Thymus (tissue), 11 donors: ENCODE measurements around the gene LARP6. TPM values are rescaled to one million over a fixed set of nuclear protein-coding genes. Genes with fewer than 3 reads are reported as not detected.
"Not testable (repeated sequence)": the region's sequence is repeated elsewhere in the genome, so short reads cannot be mapped to it uniquely, and the experiment has no call there.

Experiments
- DNase-seq, 9 donors: peaks; one replicate each; pipeline ENCODE4 v3.0.0-alpha.2; 2013; ENCODE audit warnings: low spot score in 9 of 9, low read depth in 6 of 9, missing footprints in 1 of 9
- H3K27ac ChIP-seq, 2 donors: one replicate each; pipeline ENCODE4 v1.5.1; 2013; ENCODE audit warnings: control low read depth in 1 of 2, low read depth in 1 of 2, low read length in 1 of 2, mild to moderate bottlenecking in 1 of 2, moderate library complexity in 1 of 2
- H3K27me3 ChIP-seq, 2 donors: one replicate each; pipeline ENCODE4 v1.5.1; 2013; ENCODE audit warnings: low read length in 1 of 2; ENCODE audit not compliant: control insufficient read depth in 2 of 2, insufficient read depth in 1 of 2
- H3K36me3 ChIP-seq, 2 donors: one replicate each; pipeline ENCODE4 v1.5.1; 2013; ENCODE audit warnings: low read length in 1 of 2, mild to moderate bottlenecking in 1 of 2, moderate library complexity in 1 of 2; ENCODE audit not compliant: control insufficient read depth in 2 of 2, insufficient read depth in 2 of 2
- H3K4me1 ChIP-seq, 2 donors: one replicate each; pipeline ENCODE4 v1.5.1; 2013; ENCODE audit warnings: low read length in 2 of 2; ENCODE audit not compliant: control insufficient read depth in 2 of 2, insufficient read depth in 2 of 2
- H3K4me3 ChIP-seq, 2 donors: one replicate each; pipeline ENCODE4 v1.5.1; 2013; ENCODE audit warnings: low read length in 2 of 2, control low read depth in 1 of 2, mild to moderate bottlenecking in 1 of 2
- H3K9me3 ChIP-seq, 2 donors: one replicate each; pipeline ENCODE4 v1.5.1; 2013; ENCODE audit warnings: low read length in 1 of 2, mild to moderate bottlenecking in 1 of 2; ENCODE audit not compliant: control insufficient read depth in 2 of 2, insufficient read depth in 1 of 2
- WGBS: extraction: QIAGEN DNeasy Blood & Tissue Kit; methylation state at CpG from one replicate; pipeline ENCODE4 v1.1.7; 2013; 5-methylcytosine and 5-hydroxymethylcytosine counted together
- polyA plus RNA-seq: library from polyadenylated mRNA; stranded (reverse); fragments of 200-250 nt; gene quantifications from one replicate; pipeline ENCODE4 v1.2.3, GENCODE V29; 2013
- total RNA-seq: library from RNA; stranded (reverse); fragments of 120-200 nt; gene quantifications from one replicate; pipeline ENCODE4 v1.2.4, GENCODE V29; 2013
- donor health status: healthy.

Gene LARP6
- total and polyA plus RNA-seq, 2 donors: 6.3 to 12.4 TPM

DNA sequence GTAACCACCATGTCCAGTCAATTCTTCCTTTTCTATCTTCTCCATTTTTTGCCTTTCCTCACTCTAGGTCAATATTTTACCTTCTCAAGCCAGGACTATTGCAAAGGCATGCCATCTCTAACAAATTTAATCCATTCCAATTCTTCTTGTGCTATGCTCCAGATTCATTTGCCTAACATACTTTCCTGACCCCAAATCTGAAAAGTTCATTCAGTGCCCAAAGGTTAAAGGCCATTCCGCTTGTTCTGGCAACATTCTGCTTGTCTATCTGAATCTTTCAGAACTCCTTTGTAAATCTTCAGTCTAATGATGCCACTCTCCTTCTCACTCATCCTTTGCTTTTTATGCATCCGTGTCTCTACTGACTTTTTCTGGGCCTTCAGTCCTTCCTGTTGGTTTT is 22.7 kb upstream of the LARP6 start:
- Histone ChIP-seq H3K27me3 (no peaks in the 10 kb centered on the region), H3K27ac (no peak overlapping the region), H3K9me3 (no peaks in the 10 kb centered on the region), H3K36me3 (no peaks in the 10 kb centered on the region), H3K4me3 (no peak overlapping the region), H3K4me1 (no peaks in the 10 kb centered on the region)
- DNase-seq: no peak
- 88% methylated on average over 2 of the region's 2 CpGs for WGBS

DNA sequence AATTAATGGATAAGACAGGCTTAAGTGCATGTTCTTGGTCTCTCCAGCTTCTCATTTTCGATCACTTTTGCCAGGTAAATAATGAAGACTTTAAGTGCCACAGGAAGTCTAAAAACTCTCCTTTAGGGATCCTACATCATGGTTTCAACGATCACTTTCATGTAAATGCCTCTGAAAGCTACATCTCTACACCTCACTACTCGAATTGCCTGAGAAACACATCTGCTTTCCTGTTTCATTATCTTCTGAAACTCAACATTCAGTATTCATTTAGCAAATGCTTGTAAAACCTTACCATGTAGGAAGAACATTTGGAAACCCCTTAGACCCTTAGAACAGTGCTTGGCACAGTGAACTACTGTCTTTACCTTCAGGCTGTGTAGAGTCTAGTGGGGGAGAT is 22.1 kb upstream of the LARP6 start:
- Histone ChIP-seq H3K4me3 (no peak overlapping the region), H3K9me3 (no peaks in the 10 kb centered on the region), H3K27me3 (no peaks in the 10 kb centered on the region), H3K27ac (no peak overlapping the region), H3K36me3 (no peaks in the 10 kb centered on the region), H3K4me1 (no peaks in the 10 kb centered on the region)
- WGBS: 79% methylated on average over 3 of the region's 3 CpGs
- no peak for DNase-seq

- Histone ChIP-seq H3K4me1 (no peaks in the 10 kb centered on the region), H3K27me3 (no peaks in the 10 kb centered on the region), H3K36me3 (no peaks in the 10 kb centered on the region), H3K9me3 (no peaks in the 10 kb centered on the region), H3K27ac (no peak overlapping the region), H3K4me3 (no peak overlapping the region)
- no peak for DNase-seq
- WGBS: 85% methylated on average over 7 of the region's 7 CpGs
Measured at GRCh38 chr15:70875001-70875782, 21.2 kb upstream of the LARP6 start.

GRCh38 chr15:70873232-70874054 is 19.5 kb upstream of the LARP6 start:
- no peaks in the 10 kb centered on the region for H3K27me3 ChIP-seq
- no peak overlapping the region for H3K4me3 ChIP-seq
- H3K27ac ChIP-seq: no peak overlapping the region
- no peaks in the 10 kb centered on the region for H3K9me3 ChIP-seq
- H3K36me3 ChIP-seq: no peaks in the 10 kb centered on the region
- no peak for DNase-seq
- H3K4me1 ChIP-seq: no peaks in the 10 kb centered on the region
- 95% methylated on average over 2 of the region's 2 CpGs for WGBS

DNA sequence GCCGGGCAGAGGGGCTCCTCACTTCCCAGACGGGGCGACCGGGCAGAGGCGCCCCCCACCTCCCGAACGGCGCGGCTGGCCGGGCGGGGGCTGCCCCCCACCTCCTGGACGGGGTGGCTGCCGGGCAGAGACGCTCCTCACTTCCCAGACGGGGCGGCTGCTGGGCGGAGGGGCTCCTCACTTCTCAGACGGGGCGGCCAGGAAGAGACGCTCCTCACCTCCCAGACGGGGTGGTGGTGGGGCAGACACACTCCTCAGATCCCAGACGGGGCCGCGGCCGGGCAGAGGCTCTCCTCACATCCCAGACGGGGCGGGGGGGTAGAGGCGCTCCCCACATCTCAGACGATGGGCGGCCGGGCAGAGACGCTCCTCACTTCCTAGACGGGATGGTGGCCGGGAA is 17.5 kb upstream of the LARP6 start:
- H3K36me3 ChIP-seq, H3K4me3 ChIP-seq, H3K9me3 ChIP-seq, H3K27ac ChIP-seq, H3K27me3 ChIP-seq, H3K4me1 ChIP-seq, DNase-seq: not testable (repeated sequence)
- 96% methylated on average over 34 of the region's 34 CpGs for WGBS

- no peak for DNase-seq
- Histone ChIP-seq H3K27me3 (no peaks in the 10 kb centered on the region), H3K9me3 (no peaks in the 10 kb centered on the region), H3K4me3 (no peak overlapping the region), H3K4me1 (no peaks in the 10 kb centered on the region), H3K27ac (no peak overlapping the region), H3K36me3 (no peaks in the 10 kb centered on the region)
Measured at GRCh38 chr15:70870051-70870450, 16.1 kb upstream of the LARP6 start.

GRCh38 chr15:70869346-70869745 is 15.4 kb upstream of the LARP6 start:
- H3K36me3 ChIP-seq: no peaks in the 10 kb centered on the region
- DNase-seq: no peak
- H3K27me3 ChIP-seq: no peaks in the 10 kb centered on the region
- H3K27ac ChIP-seq: no peak overlapping the region
- no peak overlapping the region for H3K4me3 ChIP-seq
- H3K9me3 ChIP-seq: no peaks in the 10 kb centered on the region
- WGBS: 97% methylated on average over 3 of the region's 3 CpGs
- H3K4me1 ChIP-seq: no peaks in the 10 kb centered on the region

DNA sequence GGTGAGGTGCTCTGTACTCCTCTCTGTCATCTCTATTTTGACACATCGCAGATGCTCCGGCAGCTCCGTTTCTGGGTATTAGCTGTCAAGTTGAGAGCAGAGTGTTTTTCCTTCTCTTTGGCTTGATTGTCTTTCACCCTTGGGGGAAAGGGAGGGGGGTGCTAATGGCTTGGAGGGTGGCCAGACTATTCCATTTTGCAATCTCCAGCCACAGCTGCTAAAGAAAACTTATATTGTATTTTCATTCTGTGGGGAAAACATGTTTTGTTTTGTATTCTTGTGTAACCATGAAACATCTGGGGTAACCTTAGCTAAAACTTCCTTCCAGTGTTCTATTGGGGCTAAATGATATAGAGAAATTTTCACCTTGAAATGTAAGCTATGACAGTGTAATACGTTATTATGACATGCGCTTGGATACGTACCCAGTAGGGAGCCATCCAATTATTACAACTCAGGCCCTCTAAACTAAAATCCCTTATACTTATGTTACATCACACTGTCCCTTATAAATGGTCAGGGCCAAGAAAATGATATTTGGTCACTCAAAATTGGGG is 14.0 kb upstream of the LARP6 start:
- DNase-seq: peak in 1 of 9 donors; percentile 9
- Histone ChIP-seq H3K27me3 (no peaks in the 10 kb centered on the region), H3K36me3 (no peaks in the 10 kb centered on the region), H3K27ac (peak overlapping the region in 1 of 2 donors; percentile 65), H3K4me3 (no peak overlapping the region), H3K4me1 (no peaks in the 10 kb centered on the region), H3K9me3 (no peaks in the 10 kb centered on the region)
- 94% methylated on average over 6 of the region's 6 CpGs for WGBS

GRCh38 chr15:70866982-70867641 is 13.2 kb upstream of the LARP6 start:
- H3K4me3 ChIP-seq: no peak overlapping the region
- WGBS: 94% methylated on average over 5 of the region's 5 CpGs
- H3K9me3 ChIP-seq: no peaks in the 10 kb centered on the region
- H3K27me3 ChIP-seq: no peaks in the 10 kb centered on the region
- H3K36me3 ChIP-seq: no peaks in the 10 kb centered on the region
- H3K4me1 ChIP-seq: no peaks in the 10 kb centered on the region
- H3K27ac ChIP-seq: no peak overlapping the region
- DNase-seq: no peak
